ENCODE measurements around the gene SEMA5A.

The SEMA5A gene

DNA sequence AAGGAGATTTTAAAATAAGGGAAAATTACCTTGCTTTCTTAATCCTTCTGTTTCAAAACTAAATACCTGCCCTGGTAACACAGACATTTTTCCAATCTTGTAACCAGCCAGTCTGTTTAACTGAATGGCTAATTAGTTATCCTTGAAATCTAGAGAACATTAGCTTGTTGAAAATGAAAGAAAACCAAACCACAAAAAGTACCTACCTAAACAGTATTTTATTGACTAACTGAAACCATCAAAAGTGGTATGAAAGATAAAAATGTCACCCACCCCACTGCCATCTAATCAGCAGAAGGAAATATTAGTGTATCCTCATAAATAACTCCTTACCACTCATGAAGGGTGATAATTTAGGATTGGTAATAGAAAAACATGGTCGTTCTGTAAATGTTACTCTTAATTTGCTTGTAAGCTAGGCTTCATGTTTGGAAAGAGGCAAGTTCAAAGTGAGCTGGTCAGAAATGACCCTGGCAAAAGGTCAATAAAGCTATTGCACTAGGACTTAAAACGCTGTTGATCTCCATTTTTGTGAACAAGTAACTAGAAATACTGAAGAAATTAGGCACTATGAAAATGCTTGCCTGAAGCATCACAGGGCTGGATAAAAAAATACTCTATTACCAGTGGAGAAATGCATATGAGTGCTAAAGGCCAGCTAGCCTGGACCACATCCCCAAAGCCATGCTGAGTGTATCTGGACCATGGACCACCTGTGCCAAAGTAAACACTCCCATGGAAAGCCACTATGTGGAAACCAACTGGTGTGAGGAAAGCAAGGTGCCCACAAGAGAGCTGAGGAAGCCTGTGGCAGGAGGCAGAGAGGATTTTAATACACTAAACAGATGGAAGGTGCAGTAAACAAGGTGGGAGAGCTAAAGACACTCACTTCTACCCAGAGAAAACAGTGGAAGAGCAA, 8.4 kb downstream of the SEMA5A start:
- ATAC-seq (replicated peaks) (no peak), DNase-seq (no peak)
- Mint-ChIP-seq H3K4me3 (no peak overlapping the region), H3K36me3 (no peaks in the 10 kb centered on the region), H3K27ac (no peak overlapping the region), H3K4me1 (no peaks in the 10 kb centered on the region), H3K27me3 (peaks cover 0 to 6% of the 10 kb centered on the region in 2 donors), H3K9me3 (peaks cover 0 to 2% of the 10 kb centered on the region in 2 donors)

DNA sequence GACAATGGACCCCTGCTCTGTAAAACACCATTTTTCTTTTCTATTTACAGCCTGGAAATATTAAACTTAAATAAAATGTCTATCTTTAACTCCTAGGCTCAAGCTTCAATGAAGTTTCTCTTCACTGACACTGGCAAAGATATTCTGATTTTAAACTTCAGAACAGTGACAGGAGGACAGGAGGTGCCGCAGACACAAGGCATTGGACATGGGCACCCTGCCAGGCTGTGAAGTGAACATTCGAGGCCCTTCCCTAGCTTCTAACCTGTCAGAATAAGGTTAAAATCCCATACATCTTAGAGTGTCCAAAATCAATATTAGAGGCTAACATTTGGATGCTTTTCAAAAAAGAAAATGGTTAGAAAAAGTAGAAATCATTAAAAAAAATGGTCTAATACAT, 9.2 kb downstream of the SEMA5A start:
- ATAC-seq (replicated peaks) (no peak), DNase-seq (no peak)
- Mint-ChIP-seq H3K27ac (no peak overlapping the region), H3K27me3 (peaks cover 0 to 6% of the 10 kb centered on the region in 2 donors), H3K4me1 (no peaks in the 10 kb centered on the region), H3K9me3 (peaks cover 0 to 2% of the 10 kb centered on the region in 2 donors), H3K4me3 (no peak overlapping the region), H3K36me3 (no peaks in the 10 kb centered on the region)

DNA sequence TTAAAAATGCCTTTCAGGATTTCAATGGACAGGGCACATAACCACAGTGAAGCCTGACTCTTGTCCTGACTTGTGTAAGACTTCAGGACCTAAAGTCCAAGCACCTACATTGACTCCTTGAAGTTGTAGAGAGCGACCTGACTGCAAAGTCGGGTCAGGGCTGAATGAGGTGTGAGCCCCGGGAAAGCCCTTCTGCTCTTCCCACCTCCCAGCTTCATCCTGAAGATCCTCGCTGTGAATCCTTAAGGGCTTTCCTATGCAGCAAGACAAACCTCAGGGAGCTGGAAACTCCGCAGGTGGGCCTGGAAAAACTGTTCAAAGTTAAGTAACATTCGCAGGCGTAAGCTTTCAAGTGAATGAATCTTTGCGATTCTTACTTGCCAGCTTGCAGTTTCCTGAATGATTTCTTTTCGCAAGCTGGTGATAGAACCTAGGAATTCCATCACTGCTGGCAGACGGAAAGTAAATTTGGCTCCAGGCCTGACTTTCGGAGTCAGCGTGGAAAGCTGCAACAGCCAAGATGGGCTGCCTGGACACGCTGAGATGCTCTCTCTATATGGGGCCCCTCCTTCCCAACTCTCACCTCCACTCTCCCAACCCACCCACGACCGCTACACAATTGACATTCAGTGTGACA, 10.9 kb downstream of the SEMA5A start:
- Mint-ChIP-seq H3K4me1 (no peaks in the 10 kb centered on the region), H3K27ac (peak overlapping the region; percentile 26), H3K9me3 (peaks cover 0 to 2% of the 10 kb centered on the region in 2 donors), H3K4me3 (no peak overlapping the region), H3K27me3 (peaks cover 0 to 6% of the 10 kb centered on the region in 2 donors), H3K36me3 (no peaks in the 10 kb centered on the region)
- DNase-seq (no peak), ATAC-seq (replicated peaks) (no peak)

DNA sequence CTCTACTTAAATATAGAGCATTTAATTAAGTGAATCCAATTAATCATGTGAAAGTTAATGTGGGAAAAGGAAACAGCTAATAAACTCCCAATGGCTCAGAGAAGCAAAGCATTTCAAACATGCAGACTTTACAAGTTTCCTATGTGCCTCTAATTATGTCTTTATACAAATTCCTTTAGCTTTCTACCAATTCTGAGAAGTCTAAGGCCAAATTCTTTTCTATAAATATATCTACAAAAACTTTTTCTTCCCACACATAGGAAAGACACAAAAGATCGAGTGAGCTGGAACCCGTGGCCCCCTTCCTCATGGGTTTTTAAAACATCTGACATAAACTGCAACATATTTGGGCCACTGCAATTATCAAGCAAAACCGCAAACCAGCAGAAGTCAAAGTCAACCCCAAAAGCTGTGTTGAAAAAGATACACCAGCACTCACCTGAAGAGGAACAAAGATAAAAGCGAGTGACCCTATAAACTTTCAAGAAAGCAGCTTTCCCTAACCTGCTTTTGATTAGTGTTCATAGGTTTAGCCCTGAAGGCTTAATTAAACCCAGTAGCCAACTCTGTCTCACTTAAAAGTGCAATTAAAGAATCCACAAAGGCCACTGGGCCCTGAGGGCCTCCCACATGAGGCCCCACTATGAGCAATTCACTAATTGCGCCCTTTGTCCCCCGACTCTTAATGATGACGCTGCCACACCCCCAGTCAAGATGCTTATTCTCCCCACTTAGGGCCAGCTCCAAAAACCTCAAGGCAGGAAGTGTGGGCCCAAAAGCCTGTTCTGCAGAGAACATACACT, 12.1 kb downstream of the SEMA5A start:
- ATAC-seq (replicated peaks) (no peak), DNase-seq (no peak)
- Mint-ChIP-seq H3K4me3 (no peak overlapping the region), H3K27me3 (peaks cover 0 to 6% of the 10 kb centered on the region in 2 donors), H3K36me3 (no peaks in the 10 kb centered on the region), H3K27ac (no peak overlapping the region), H3K9me3 (peaks cover 0 to 2% of the 10 kb centered on the region in 2 donors), H3K4me1 (no peaks in the 10 kb centered on the region)

DNA sequence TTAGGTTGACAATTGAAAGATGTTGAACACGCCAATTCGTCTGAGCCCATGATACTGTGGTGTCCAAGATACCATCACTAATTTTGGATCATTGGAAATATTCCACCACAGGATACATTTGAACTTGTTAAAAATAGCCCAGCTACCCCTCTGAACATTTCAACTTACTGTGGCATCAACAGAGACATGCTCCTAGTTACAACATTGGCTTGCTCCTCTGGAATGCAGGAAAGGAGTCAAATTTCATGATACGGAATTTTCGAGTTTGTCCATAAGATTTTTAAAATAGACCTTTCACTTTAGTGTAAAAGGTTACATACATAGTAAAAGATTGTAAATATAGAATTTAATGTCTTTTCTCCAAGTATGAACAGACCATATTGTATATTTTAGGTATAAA, 12.8 kb downstream of the SEMA5A start:
- no peak for DNase-seq
- Mint-ChIP-seq H3K4me3 (no peak overlapping the region), H3K27ac (no peak overlapping the region), H3K9me3 (peaks cover 0 to 2% of the 10 kb centered on the region in 2 donors), H3K4me1 (no peaks in the 10 kb centered on the region), H3K27me3 (peaks cover 0 to 6% of the 10 kb centered on the region in 2 donors), H3K36me3 (no peaks in the 10 kb centered on the region)
- ATAC-seq (replicated peaks) = no peak

DNA sequence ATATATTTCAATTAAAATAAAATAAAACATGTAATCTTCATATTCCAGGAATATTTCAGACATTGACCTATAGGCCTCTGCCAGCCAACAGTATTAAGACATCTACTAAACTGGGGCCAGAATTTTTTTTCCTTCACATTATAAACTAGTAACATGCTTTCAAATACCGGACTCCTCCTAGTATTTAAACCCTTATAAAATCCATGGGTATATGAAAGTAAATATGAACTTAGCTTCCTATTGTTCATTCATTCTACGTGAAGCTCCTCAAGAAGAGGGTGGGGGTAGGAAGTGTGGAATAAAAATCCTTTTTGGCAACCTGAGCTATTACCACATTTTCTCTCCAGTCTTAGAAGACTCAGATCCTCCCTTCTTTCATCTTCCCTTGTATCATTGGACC, 16.4 kb downstream of the SEMA5A start:
- no peak for DNase-seq
- no peak for ATAC-seq (replicated peaks)
- H3K27ac Mint-ChIP-seq = no peak overlapping the region
- no peaks in the 10 kb centered on the region for H3K27me3 Mint-ChIP-seq
- no peak overlapping the region for H3K4me3 Mint-ChIP-seq
- H3K4me1 Mint-ChIP-seq = no peaks in the 10 kb centered on the region
- no peaks in the 10 kb centered on the region for H3K36me3 Mint-ChIP-seq
- peaks cover 0 to 4% of the 10 kb centered on the region in 2 donors for H3K9me3 Mint-ChIP-seq

DNA sequence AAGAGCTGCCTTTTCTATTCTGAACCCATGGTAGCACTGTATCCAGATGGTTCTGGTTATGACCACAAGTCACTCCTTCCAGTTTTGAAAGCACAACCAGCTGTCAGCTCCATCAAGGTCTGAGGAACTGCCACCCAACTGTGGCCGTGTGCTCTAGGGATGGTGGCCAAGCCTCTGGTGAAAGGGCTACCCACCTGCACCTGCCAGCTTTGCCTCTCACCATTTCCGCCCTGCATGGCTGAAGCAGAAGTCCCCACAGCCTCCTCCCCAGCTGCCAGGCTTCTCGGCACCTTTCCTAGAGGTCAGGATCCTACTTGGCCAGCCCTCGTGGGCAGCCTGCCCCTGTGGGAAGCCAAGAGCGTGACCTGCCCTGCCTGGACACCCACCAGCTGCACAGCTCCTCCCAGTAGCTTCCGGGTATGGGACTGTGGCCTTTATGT, 16.8 kb downstream of the SEMA5A start:
- DNase-seq = no peak
- H3K9me3 Mint-ChIP-seq = peaks cover 0 to 2% of the 10 kb centered on the region in 2 donors
- no peak for ATAC-seq (replicated peaks)
- H3K36me3 Mint-ChIP-seq = no peaks in the 10 kb centered on the region
- no peaks in the 10 kb centered on the region for H3K4me1 Mint-ChIP-seq
- H3K27ac Mint-ChIP-seq = no peak overlapping the region
- H3K4me3 Mint-ChIP-seq = no peak overlapping the region
- H3K27me3 Mint-ChIP-seq = no peaks in the 10 kb centered on the region

DNA sequence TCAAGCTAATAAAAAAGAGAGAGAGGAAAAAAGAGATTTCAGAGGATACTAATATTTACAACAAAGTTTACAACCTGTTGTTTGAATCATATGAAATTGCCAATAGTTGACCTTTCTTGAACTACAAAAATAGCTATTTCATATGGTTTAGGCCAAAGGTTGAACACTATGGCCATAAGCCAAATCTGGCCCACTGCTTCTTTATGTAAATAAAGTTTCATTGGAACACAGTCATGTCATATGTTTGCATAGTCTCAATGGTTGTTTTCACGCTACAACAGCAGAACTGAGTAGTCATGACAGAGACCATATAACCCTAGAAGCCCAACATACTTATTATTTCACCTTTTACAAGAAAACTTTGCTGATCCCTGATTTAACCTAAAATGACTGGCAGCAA, 20.9 kb downstream of the SEMA5A start:
- H3K27ac Mint-ChIP-seq = no peak overlapping the region
- H3K4me3 Mint-ChIP-seq = no peak overlapping the region

DNA sequence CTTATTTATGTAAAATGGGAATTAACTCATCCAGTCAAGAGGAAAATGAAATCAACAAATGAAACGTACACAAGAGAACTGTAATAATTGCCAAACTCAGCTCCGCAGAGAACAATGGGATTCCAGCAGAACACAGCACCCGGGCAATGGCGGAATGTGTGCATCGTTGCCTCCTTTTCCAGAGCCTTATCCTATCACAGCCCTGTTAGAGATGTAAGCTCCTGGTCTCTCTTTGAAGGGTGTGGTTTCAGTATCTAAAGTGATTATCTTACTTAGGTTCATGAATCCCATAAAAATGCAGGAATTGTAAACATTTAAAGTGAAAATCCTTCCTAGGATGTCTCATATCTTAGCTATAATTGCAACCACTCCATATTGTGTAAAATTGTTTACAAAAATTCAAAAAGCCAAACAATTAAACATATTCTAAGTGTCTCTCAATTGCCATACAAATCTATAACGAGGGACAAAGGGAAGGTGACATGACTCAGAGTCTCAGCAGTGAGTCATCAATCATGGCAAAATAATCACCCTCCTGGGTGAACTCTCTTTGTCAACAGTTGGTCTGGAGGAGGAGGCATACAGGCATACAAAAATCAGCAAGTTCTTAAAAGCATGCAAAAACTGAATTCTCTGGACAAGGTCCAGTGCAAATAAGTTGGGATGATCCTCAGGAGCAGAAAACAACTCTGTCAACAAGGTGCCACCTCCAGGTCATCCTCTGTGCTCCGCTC, 22.6 kb downstream of the SEMA5A start:
- ATAC-seq (replicated peaks) = no peak
- H3K4me3 Mint-ChIP-seq = no peak overlapping the region
- H3K36me3 Mint-ChIP-seq = no peaks in the 10 kb centered on the region
- H3K27me3 Mint-ChIP-seq = no peaks in the 10 kb centered on the region
- no peak overlapping the region for H3K27ac Mint-ChIP-seq
- H3K9me3 Mint-ChIP-seq = peaks cover 0 to 7% of the 10 kb centered on the region in 2 donors
- no peak for DNase-seq
- peaks cover 0 to 2% of the 10 kb centered on the region in 2 donors for H3K4me1 Mint-ChIP-seq

More for the DNA sequence above, 20.9 kb downstream of the SEMA5A start:
- no peaks in the 10 kb centered on the region for H3K27me3 Mint-ChIP-seq
- no peaks in the 10 kb centered on the region for H3K36me3 Mint-ChIP-seq
- ATAC-seq (replicated peaks) (no peak), DNase-seq (no peak)
- no peaks in the 10 kb centered on the region for H3K4me1 Mint-ChIP-seq
- peaks cover 0 to 7% of the 10 kb centered on the region in 2 donors for H3K9me3 Mint-ChIP-seq

DNA sequence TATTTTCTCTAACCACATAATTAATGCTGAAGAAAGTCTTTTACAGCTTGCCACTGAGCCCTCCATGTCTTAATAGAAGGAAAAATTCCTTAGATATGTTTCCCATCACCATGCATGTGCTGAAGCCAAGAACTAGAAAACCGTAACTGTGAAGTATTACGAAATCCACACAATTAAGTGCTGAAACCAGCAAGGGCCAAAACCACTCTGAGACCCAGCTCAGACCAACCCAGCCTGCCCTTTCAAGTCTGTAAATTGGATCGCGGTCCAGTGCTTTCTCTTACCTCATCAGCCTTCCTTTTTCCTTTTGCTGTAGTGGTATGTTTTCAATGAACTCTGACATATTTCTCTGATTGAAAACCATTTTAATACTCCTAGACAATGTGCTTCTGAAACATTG, 26.3 kb downstream of the SEMA5A start:
- H3K9me3 Mint-ChIP-seq = peaks cover 0 to 6% of the 10 kb centered on the region in 2 donors
- no peak overlapping the region for H3K4me3 Mint-ChIP-seq
- ATAC-seq (replicated peaks) (no peak), DNase-seq (no peak)
- H3K4me1 Mint-ChIP-seq = peaks cover 0 to 2% of the 10 kb centered on the region in 2 donors
- no peaks in the 10 kb centered on the region for H3K36me3 Mint-ChIP-seq
- H3K27ac Mint-ChIP-seq = no peak overlapping the region
- no peaks in the 10 kb centered on the region for H3K27me3 Mint-ChIP-seq

DNA sequence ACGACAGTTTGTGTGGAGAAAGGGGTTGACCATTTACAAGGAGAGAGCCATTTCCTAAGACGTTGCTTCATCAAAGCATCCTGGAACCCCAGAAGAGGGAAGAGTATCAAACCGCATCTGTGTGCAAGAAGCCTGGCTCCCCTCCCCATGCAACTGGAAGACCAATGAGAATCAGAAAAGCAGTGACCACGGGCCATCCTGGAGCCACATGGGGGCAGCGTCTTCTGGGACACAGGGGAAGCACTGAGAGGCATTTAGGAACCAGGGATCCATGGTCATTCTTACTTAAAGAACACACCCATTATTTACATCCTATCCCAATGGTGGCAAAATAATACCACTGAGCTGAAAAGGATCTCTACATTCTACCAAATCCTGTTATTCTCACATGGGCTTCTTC, 29.3 kb downstream of the SEMA5A start:
- DNase-seq (no peak), ATAC-seq (replicated peaks) (no peak)
- H3K36me3 Mint-ChIP-seq = no peaks in the 10 kb centered on the region
- H3K27me3 Mint-ChIP-seq = no peaks in the 10 kb centered on the region
- no peak overlapping the region for H3K4me3 Mint-ChIP-seq
- no peaks in the 10 kb centered on the region for H3K9me3 Mint-ChIP-seq
- no peak overlapping the region for H3K27ac Mint-ChIP-seq
- peaks cover 0 to 2% of the 10 kb centered on the region in 2 donors for H3K4me1 Mint-ChIP-seq

DNA sequence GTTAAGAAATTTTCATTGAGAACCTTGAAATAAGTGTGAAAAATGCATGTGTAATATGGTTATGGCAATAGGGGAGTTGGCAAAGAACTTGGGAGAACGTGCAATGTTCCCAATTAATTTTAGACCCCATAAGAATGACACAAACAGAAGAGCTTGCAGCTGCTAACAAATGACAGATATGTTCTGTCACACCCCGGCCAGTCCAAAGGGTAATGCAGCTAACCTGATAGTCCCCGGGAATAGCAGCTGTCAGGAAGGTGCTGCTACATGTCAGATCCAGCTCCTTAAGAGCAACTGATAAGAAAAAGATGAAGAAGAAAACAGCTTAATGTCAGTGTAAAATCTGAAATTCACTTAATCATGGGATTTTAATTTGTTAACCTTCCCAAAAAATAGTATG, 30.4 kb downstream of the SEMA5A start:
- Mint-ChIP-seq H3K4me1 (peaks cover 0 to 2% of the 10 kb centered on the region in 2 donors), H3K36me3 (no peaks in the 10 kb centered on the region), H3K27me3 (no peaks in the 10 kb centered on the region), H3K4me3 (no peak overlapping the region), H3K9me3 (no peaks in the 10 kb centered on the region), H3K27ac (no peak overlapping the region)
- ATAC-seq (replicated peaks) (no peak), DNase-seq (no peak)

DNA sequence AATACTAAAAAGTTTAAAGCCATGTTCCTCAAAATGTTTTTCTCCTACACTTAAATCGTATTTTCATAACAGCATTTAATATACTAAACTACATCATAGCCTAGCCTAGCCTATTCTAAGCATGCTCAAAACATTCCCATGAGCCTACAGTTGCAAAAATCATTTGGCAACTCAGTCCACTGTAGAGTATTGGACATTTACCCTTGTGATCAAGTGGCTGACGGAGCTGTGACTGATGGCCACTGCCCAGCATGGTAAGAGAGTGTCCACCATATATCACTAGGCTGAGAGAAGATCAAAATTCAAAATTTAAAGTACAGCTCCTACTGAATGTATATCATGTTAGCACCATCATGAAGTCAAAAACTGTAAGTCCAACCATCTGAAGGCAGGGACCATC, 30.9 kb downstream of the SEMA5A start:
- Mint-ChIP-seq H3K4me3 (no peak overlapping the region), H3K9me3 (no peaks in the 10 kb centered on the region), H3K27me3 (no peaks in the 10 kb centered on the region), H3K4me1 (peaks cover 0 to 2% of the 10 kb centered on the region in 2 donors), H3K27ac (no peak overlapping the region), H3K36me3 (no peaks in the 10 kb centered on the region)
- no peak for ATAC-seq (replicated peaks)
- DNase-seq = no peak

DNA sequence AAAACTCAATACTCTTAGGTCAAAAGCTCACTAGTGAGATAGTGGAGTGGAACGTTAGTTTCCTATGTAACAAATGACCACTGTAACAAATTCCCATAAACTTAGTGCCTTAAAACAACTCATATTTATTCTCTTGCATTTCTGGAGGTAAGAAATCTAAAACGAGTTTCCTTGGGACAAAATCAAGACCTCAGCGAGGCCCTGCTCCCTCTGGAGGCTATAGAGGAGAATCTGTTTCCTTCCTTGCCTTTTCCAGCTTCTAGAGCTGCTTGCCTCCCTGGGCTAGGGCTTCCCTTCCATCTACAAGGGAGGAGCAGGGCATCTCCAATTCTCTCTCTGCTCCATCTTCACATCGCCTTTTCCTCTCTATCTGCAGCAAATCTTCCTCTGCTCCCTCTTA, 32.0 kb downstream of the SEMA5A start:
- no peaks in the 10 kb centered on the region for H3K36me3 Mint-ChIP-seq
- peaks cover 0 to 2% of the 10 kb centered on the region in 2 donors for H3K4me1 Mint-ChIP-seq
- H3K4me3 Mint-ChIP-seq = no peak overlapping the region
- no peaks in the 10 kb centered on the region for H3K9me3 Mint-ChIP-seq
- no peak for DNase-seq
- H3K27ac Mint-ChIP-seq = no peak overlapping the region
- no peaks in the 10 kb centered on the region for H3K27me3 Mint-ChIP-seq
- ATAC-seq (replicated peaks) = no peak

Data from stimulated activated naive B cell treated with anti-CD40 and anti-IgM and Interleukin-4, amounts not matched to agents 10 μg/mL and 1 μg/mL and 100 μg/mL, for 72 hours (primary cell).